HG03432 (cell line): ENCODE measurements around the gene FAP.

ENCODE experiments used
- ATAC-seq: cut with Tn5 transposase; IDR thresholded peaks from one replicate; pipeline ENCODE4 v1.9.1; 2021; ENCODE audit warnings: mild to moderate bottlenecking, moderate library complexity; ENCODE audit not compliant: unreplicated experiment

FAP gene

DNA sequence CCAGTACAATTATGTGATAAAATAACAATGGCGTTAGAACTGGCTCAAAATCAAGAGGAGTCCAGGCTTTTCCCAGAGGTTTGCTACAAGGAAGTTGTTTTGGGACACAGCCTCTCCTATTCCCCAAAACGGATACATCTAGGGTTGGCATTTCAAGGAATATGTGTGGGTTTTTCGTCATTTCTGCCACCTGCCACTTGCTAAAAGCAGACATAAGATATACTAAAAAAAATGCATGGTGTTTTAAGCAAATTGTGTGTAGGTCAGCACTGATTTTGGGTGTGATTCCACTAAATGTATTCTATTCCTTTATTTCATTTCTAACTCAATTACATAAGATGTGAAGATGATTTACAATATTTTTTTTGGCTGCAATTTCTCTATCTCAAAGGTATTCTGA is 54.8 kb downstream of the FAP start:
- no peak for ATAC-seq

DNA sequence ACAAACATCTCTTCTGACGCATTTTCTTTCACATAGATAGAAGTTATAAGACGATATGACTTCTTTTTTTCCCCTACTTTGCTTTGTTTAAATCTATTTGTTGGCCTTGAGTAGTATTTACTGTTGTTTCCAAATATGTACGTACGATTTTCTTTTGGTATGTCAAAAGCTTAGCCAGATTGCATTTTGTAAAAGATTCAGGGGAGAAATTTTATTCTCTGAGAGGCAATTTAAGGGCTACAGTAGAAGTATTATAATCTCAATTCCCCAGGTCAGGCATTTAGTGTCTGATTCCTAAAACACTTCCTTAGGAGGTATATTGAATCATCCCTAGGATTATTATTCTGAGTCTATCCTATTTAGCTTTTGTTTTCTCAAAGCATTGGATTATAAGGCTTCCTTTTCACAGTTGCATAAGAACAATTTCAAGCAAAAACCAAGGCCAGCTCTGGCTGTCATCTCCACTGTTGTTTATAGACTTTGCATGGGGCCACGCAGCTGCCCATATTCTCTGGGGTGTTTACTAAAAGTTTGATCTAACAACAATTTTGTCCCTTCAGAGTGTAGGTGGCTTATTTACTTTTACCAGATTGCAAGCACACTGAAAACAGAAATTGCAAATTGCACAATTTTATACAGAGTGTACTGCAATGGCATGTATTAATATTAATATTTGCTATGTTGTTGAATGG is 57.6 kb downstream of the FAP start:
- no peak for ATAC-seq

DNA sequence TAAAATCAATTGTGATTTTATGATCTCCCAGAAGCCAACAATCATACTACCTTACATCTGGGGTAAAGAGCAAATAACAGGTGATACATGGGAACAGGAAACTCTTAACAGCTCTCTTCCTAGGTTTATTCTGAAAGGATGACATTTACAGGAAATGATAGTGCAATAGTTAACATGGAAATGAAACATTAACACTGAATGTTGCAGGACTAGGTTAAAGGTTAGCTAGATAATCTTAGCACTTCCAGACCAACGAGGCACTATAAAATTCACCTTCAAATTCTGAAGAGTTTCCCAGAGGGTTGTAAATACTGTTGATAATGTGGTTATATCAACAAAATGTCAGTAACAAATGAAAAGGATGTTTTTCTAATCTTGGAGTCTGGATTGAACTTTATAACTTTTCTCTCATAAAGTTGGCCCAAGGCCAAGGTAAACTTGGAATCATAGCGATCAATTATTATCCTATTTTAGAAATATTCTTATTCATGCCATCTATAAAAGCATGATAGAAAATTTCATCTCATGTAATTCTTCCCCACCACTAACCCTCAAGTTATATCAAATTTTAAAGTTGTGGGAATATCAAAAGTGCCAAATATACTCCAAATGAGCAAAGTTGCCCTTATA is 58.3 kb downstream of the FAP start:
- ATAC-seq: no peak

DNA sequence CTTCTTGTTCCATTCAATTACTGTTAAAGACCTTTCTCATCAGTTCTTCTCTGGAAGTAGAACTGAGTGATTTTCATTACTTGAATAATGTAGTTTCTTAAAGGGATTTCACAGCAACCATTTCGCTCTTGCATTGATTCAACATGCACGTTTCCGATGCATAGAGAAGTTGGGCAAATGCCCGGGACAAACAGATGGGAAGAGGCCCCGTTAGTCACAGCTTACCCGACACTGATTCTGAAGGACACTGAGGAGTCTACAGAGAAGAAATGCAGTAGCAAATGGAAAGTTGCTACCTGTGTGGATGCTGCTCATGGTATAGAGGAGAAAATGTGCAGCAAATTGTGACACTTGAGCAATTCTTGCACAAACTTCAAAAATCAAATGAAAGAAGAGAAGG is 58.9 kb downstream of the FAP start:
- no peak for ATAC-seq

DNA sequence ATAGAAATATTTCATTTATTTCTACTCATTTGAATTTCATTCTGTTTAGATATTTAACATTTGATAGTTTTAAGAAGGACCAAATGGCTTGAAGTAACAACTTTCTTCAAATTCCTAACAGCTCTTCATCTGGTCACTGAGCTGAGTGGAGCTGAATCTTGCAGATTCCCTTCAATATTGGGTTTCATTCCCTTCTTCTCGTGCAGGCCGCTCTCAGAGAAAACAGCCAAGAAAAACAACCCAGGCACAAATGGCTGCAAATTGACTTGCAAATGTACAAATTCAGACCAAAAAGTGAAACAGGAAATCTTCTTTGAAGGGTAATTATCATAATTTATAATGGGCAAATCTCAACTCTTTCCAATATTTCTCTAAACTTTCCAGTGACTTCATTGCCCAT is 60.9 kb downstream of the FAP start:
- no peak for ATAC-seq

DNA sequence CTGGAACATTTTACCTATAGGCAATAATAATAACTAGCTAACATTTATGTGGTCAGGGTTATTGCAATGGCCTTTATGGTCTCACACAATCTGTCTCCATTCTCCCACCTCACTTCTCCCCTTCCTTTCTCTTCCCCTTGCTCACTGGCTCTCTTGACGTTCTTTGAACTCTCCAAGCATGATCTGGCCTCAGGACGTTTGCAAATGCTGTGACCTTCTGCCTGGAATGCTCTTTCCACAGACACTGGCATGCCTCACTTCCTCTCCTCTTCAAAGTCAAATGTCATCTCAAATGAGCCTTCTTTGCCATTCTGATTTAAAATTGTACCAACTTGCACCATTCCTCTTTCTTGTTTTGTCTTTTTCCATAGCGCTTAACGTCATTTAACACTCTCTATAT is 65.9 kb downstream of the FAP start:
- no peak for ATAC-seq

DNA sequence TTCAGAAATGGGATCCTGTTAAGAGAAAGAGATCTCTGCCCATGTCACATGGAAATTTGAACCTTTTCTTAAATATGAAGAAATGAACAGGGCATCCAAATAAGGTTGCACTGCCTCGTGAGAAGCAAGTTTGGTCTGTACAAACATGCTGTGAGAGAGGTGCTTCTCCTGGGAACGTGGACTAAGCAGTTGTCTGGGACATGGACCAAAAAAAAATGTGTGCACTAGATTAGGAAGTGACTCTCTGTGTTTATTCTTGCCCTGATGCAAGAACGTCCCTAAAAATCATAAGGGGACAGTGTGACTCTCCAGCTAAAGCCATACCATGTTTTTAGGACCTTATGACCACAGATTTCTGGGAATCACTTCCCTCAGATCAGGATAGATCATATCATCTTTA is 67.5 kb downstream of the FAP start:
- ATAC-seq: no peak

DNA sequence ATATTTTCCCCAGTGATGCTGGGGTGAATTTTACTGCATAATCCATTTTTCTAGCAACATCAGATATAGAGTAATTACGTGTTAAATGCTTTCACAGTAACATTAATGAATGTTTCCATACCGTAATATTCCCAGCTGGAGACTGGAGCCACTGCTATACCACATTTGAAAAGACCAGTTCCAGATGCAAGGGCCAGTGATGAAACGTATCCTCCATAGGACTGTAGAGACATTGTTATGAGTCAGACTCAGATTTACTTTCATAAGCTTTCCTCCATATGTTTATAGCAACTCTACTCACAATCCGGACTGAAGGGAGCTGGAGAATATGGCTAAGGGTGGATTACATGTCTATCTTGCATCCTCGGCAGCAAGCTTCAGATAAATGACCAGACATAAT is 68.5 kb downstream of the FAP start:
- ATAC-seq: no peak

DNA sequence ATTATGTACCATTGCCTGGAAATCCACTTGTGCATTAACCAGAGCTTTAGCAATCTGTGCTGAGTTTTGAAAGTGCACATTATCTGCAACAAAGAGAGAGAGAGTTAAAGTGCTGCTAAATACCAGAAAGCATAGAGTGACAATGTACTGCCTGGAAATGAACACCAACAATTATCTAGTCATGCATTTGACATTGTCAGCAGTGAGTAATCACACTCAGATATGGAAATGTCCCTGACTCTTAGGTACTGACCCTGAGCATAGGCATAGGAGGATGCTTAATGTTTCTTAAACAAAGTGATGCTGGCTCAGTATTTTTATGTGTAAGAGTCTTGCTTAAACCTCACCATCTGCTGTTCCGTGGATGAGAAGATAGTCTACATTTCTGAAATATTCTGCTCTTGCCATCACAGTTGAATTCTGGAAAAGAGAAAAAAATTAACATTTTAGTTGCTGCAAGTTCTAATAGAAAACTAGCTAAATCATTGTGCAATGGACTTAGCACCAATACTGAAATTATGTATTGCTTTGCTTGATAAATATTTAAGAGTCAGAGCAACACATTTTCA is 70.4 kb downstream of the FAP start:
- ATAC-seq: no peak

DNA sequence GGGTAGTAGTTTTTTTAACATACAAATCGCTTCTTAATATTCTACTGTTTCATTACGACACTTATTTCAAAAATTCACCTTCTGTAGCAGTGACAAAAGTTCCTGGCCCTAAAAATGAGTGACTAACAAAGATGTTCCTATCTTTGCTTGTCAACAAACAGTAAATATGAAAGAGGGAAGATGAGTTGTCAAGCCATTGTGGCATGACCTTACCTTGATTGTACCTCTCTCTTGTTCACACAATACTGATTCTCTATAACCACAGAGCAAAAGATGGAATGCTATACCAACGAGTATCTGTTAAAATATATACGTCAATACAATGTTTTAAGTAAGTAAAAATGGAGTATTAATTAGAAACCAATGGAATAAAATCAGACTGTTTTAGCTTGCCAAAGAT is 76.5 kb downstream of the FAP start:
- ATAC-seq: no peak

DNA sequence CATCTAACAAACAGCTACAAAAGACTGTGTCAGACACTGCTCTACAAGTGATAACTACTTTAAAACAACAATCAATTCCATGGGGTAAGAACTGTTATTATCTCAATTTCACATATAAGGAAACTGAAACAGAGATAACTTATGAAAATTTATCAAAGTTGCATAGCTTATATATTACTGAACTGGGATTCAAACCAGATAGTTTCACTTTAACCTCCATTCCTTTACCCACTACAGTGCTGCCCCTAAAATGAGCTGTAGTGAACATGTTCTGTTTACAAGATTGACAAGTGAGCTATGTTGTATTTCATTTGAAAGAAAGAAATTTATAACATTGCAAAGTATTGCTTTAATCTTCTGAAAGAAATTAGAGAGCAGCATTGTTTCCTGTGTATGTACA is 77.1 kb downstream of the FAP start:
- ATAC-seq: peak; percentile 40

DNA sequence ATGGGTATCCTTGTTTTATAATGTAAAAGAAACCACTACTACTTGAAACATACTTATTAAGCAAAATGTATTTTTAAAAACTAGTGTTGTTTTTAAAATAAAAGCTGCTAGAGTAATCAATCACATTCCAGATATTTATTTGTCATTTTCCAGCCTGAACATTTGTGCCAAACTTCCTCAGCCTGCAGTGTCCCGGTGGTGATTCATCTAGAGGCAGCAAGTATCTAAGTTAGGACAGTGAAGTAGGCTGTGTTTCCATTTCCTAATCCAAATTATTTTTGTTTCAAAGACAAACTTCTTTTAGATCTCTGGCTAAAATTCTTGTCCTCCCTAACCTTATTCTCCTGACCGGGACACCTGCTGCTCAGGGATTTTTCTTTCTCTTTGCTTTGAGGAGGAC is 78.4 kb downstream of the FAP start:
- no peak for ATAC-seq

DNA sequence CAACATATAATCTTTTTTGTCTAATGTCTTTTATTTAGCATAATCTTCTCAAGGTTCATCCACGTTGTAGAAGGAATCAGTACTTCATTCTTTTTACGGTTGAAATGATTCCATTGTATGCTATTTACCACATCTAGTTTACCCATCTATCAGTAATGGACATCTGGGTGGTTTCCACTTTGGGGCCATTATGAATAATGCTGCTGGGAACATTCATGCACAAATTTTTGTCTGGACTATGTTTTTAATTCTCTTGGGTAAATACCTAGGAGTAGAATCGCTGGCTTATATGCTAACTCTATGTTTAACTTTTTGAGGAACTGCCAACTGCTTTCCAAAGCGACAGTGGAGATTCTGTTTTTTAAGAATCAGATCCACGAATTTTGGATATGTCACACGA is 83.8 kb downstream of the FAP start:
- ATAC-seq: no peak

DNA sequence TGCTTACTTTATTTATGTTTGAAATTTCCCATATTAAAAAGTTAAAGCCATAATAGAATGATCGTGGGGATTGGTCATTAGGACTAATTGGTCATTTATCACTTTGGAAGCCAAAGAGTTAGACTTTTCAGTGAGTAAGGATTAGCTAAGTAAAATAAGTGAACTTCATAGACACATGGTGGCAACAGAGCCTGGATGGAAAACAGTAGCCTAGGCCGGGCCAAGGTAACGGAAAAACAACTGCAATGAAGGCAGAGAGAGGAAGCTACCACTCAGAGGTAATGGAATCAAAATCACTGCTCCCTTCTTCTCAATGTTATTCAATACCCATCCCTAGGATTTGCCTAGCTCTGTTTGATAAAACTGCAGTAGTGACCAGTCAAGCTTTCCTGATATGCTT is 87.1 kb downstream of the FAP start:
- no peak for ATAC-seq

DNA sequence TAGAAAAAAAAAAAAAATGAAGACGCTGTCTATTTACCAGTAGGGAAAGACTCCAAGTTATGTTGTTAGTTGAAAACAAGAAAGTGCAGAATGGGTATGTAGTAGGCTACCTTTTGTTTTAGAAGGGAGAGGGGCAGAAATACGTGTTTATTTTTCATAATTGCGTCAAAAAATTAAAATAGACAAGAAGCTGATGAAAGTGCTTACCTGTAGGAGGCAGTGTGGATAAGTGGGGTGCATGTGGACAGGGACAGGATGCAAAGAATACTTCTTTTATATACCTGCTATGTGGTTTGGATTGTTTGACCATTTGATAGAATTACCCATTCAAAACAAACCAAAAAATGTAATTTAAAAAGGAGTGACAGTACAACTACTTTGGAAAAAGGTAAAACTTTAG is 88.2 kb downstream of the FAP start:
- ATAC-seq: no peak

DNA sequence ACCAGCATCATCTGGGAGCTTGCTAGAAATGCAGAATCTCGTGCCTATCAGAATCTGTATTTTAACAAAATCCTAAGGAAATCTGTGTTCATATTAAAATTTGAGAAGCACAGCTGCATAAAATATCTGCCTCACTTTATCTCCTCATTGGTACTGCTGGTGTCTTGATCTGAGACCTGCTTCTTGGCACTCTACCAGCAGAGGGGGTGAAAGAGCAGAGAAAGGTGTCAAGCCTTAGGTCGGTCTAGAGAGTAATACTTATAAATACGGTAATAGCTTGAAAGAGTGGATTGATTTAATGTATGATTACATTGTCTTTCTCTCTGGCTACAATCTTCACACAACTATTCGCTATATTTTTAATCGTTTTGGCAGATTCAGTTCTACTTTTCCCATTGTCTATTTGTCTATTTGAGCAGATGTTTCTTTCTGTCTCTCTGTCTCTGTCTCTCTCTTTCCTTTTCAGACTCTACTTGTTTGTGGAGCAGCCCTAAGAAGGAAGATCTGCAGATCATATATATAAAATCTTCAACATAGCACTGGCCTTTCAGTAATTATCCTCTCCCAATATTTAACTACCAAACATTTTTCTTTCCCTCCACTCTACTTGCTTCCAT is 89.5 kb downstream of the FAP start:
- peak; percentile 99 for ATAC-seq

DNA sequence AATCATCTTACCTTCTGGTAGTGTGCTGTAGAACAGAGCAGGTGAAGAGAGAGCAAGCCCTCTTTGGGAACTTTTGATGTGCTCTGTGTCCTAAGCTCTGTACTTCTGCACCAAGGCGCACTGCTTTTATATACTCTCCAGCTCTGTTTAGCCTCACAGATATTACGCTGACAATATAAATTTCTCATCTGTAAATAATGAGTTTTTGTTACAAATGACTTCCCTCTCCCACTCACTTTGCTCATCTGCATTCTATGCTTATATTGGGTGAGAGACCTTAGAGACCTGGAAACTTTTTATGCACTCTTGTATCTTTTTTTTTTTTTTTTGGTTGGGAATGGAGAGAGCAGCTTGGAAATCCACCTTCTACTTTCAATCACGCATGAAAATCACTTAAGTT is 91.1 kb downstream of the FAP start, which contains the start of gene GCG:
TSS of gene GCG (minus strand) at position 101 of the 400 bp plus-strand sequence. CDS start 3,069 bp downstream, outside the sequence.
- no peak for ATAC-seq

DNA sequence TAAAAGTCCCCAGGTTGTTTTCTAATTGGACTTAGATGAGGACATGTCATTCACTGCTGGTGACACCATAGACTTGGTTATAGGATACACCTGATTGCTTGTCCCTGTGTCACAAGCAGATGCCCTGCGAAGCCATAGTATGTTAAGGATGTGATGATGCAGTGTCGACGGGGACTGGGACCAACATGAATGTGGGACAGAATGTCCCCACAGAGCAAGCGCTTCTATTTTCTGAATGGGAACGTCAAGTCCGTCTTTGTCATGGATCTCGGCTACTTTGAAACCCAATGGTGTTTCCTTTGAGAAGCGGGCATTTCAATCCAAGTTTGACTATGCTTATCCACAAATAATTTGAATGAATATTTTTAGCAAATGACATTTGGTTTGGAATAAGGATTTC is 93.3 kb downstream of the FAP start:
- ATAC-seq: no peak

DNA sequence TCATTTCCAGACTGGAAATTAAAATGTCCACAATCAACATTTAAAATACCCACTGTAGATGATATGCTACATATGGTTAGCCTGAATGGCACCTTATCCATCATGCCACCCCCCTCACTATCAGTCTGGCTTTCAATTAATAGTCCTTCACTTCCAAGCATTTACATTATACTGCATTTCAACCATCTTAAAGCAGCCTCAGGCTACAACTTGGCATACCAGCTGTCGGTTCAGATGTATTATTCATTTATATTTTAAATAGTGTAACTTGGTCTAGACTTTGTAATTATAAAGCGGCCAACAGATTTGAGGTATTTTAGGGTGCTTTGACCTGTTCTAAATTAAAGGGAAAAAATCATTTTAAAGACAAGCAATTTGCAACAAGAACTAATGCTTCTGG is 93.8 kb downstream of the FAP start:
- no peak for ATAC-seq

DNA sequence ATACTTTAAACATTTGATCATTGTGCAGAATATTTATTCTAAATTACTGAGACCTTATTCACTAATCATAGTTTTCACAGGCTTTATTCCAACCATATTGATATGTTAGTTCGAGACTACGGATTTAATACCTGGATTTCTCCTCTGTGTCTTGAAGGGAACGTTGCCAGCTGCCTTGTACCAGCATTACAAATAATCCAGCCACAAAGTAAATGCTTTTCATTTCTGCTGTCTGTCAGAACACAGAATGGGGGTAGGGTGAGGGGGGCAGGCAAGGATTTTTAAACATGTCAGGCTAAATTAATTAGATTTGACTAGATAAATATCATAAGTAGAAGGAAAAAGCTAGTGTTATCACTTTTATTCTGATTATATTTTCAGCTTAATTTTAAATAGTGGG is 94.3 kb downstream of the FAP start:
- no peak for ATAC-seq

DNA sequence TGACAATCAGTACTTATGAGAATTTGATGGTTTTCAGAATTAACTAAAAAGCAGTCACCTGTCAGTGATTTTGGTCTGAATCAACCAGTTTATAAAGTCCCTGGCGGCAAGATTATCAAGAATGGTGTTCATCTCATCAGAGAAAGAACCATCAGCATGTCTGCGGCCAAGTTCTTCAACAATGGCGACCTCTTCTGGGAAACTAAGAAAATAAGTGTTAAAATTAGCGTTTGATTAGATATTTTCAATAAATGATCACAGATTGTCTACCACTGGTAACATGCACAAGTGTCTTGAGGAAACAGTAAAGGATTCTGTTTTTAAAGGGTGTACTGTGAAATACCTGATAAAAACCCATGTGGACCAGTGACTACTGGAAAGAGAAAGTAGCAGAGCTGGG is 99.3 kb downstream of the FAP start:
- ATAC-seq: no peak

DNA sequence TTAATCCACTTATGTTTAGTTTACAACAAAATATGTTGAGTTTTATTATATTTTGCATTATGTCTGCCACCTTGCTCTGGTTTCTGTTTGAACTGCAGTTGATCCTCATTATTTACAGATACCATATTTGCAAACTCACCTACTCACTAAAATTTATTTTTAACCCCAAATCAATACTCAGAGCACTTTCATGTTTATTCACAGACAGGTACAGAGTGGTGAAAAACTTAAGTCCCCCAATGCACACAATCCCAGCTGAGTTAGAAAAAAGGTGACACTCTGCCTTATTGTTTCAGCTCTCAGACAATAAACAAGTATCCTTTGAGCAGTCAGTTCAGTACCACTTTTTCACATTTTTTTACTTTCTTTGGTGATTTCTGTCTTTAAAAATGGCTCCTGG is 104.9 kb downstream of the FAP start:
- ATAC-seq: no peak
